Measurements from ENCODE around the gene DENND1A.

DNA sequence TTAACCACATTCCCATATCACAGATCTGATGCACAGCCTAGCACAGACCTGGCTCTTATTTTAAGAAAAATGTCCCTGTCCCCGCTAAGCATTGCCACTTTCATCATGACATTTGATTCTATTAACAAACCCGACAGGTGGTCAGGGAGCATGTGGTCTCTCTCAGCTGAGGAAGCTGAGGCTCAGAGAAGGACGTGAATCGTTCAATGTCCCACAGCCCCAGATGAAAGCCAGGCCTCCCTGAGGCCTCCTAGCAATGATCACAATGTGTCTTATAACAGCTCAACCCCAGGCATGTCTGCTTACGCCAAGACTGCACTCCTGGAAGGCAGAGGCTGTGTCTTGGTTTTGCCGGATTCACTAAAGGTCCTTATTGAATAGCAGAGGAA, 584.4 kb downstream of the DENND1A start:
- no peak for TF ChIP-seq POLR2A (IDR thresholded peaks at IDR 0.05)
- TF ChIP-seq, protein P1, sequence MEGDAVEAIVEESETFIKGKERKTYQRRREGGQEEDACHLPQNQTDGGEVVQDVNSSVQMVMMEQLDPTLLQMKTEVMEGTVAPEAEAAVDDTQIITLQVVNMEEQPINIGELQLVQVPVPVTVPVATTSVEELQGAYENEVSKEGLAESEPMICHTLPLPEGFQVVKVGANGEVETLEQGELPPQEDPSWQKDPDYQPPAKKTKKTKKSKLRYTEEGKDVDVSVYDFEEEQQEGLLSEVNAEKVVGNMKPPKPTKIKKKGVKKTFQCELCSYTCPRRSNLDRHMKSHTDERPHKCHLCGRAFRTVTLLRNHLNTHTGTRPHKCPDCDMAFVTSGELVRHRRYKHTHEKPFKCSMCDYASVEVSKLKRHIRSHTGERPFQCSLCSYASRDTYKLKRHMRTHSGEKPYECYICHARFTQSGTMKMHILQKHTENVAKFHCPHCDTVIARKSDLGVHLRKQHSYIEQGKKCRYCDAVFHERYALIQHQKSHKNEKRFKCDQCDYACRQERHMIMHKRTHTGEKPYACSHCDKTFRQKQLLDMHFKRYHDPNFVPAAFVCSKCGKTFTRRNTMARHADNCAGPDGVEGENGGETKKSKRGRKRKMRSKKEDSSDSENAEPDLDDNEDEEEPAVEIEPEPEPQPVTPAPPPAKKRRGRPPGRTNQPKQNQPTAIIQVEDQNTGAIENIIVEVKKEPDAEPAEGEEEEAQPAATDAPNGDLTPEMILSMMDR (IDR thresholded peaks at IDR 0.05), result no peak
